Uterus (tissue), 4 donors: Measurements from ENCODE around the gene BBS7. TPM values are rescaled to one million over a fixed set of nuclear protein-coding genes. Genes with fewer than 3 reads are reported as not detected.

Experiments used
- DNase-seq, 2 donors: peaks; one replicate each; pipeline ENCODE4 v3.0.0-alpha.2; 2019 to 2020
- H3K27ac ChIP-seq, 2 donors: fragments of 200-600 bp; sonication (generic); 1 replicate in 1 of 2; 2 replicates in 1 of 2; pipeline ENCODE4 v1.5.1; 2016 to 2018
- H3K27me3 ChIP-seq, 2 donors: fragments of 200-600 bp; sonication (generic); one replicate each; pipeline ENCODE4 v1.5.1; 2018 to 2019; ENCODE audit warnings: control low read depth in 1 of 2
- H3K36me3 ChIP-seq, 2 donors: fragments of 200-600 bp; sonication (generic); one replicate each; pipeline ENCODE4 v1.5.1; 2019; ENCODE audit warnings: control low read depth in 1 of 2
- H3K4me1 ChIP-seq, 2 donors: fragments of 200-600 bp; sonication (generic); one replicate each; pipeline ENCODE4 v1.5.1; 2018 to 2019; ENCODE audit warnings: control low read depth in 1 of 2
- H3K4me3 ChIP-seq, 2 donors: fragments of 200-600 bp; sonication (generic); 1 replicate in 1 of 2; 2 replicates in 1 of 2; pipeline ENCODE4 v1.5.1; 2018 to 2019; ENCODE audit warnings: mild to moderate bottlenecking in 1 of 2
- H3K9me3 ChIP-seq, 2 donors: fragments of 200-600 bp; sonication (generic); one replicate each; pipeline ENCODE4 v1.5.1; 2019; ENCODE audit warnings: control low read depth in 1 of 2
- POLR2A ChIP-seq, 2 donors: fragments of 450-650 bp; IDR thresholded peaks; one replicate each; pipeline ENCODE4 v1.6.1; 2016; ENCODE audit warnings: antibody characterized with exemption in 2 of 2, mild to moderate bottlenecking in 1 of 2, moderate library complexity in 1 of 2
- intact Hi-C: fragments of 100-400 bp; cut with DNase I; formaldehyde crosslinking; loops from one replicate; pipeline ENCODE4 v1.15.1; 2023; ENCODE audit warnings: low total_unique reads
- total RNA-seq, 4 donors: library from RNA; depleted of rRNA in 3 of 4; stranded (reverse); fragments of >200 nt in 3 of 4; gene quantifications; one replicate each; pipeline versions ENCODE4 v1.1.0 to v1.2.4, GENCODE V29; 2014 to 2023
- TF ChIP-seq, protein P1 (sequence below), 4 experiments: fragments of 200-600 bp in 2 of 4; fragments of 450-650 bp in 2 of 4; sonication (generic) in 2 of 4; IDR thresholded peaks; one replicate each; pipeline ENCODE4 v1.5.1; 2016 to 2019; ENCODE audit warnings: antibody characterized with exemption in 4 of 4, mild to moderate bottlenecking in 2 of 4, moderate library complexity in 1 of 4
- donor health status: DM: yes; HTN: yes; CAD: no.

BBS7 gene
- total RNA-seq, 4 donors from 2014 or later, result 10.3 to 55.8 (median 35.2) TPM

- H3K27me3 ChIP-seq, result no peaks in the 10 kb centered on the region
- no peak for TF ChIP-seq POLR2A (IDR thresholded peaks at IDR 0.05)
- TF ChIP-seq, protein P1, sequence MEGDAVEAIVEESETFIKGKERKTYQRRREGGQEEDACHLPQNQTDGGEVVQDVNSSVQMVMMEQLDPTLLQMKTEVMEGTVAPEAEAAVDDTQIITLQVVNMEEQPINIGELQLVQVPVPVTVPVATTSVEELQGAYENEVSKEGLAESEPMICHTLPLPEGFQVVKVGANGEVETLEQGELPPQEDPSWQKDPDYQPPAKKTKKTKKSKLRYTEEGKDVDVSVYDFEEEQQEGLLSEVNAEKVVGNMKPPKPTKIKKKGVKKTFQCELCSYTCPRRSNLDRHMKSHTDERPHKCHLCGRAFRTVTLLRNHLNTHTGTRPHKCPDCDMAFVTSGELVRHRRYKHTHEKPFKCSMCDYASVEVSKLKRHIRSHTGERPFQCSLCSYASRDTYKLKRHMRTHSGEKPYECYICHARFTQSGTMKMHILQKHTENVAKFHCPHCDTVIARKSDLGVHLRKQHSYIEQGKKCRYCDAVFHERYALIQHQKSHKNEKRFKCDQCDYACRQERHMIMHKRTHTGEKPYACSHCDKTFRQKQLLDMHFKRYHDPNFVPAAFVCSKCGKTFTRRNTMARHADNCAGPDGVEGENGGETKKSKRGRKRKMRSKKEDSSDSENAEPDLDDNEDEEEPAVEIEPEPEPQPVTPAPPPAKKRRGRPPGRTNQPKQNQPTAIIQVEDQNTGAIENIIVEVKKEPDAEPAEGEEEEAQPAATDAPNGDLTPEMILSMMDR (IDR thresholded peaks at IDR 0.05), result no peak
- H3K36me3 ChIP-seq, result no peaks in the 10 kb centered on the region
- intact Hi-C loops, result no loop called here
- no peak overlapping the region for H3K4me3 ChIP-seq
- H3K9me3 ChIP-seq, result no peaks in the 10 kb centered on the region
- peaks cover 0 to 5% of the 10 kb centered on the region in 2 donors for H3K4me1 ChIP-seq
- no peak overlapping the region for H3K27ac ChIP-seq
- DNase-seq, result no peak
These were observed 71.0 kb downstream of the BBS7 start for GRCh38 chr4:121799208-121799823.

- intact Hi-C loops, result no loop called here
- Histone ChIP-seq H3K27ac (no peak overlapping the region), H3K36me3 (no peaks in the 10 kb centered on the region), H3K4me3 (no peak overlapping the region), H3K27me3 (no peaks in the 10 kb centered on the region), H3K4me1 (no peaks in the 10 kb centered on the region), H3K9me3 (no peaks in the 10 kb centered on the region)
- no peak for DNase-seq
- TF ChIP-seq, protein P1 (IDR thresholded peaks at IDR 0.05), result no peak
- TF ChIP-seq POLR2A (IDR thresholded peaks at IDR 0.05), result no peak
These were observed 74.0 kb downstream of the BBS7 start for GRCh38 chr4:121796283-121796682.

GRCh38 chr4:121794505-121795188, 75.6 kb downstream of the BBS7 start:
- Histone ChIP-seq H3K4me3 (no peak overlapping the region), H3K9me3 (no peaks in the 10 kb centered on the region), H3K27me3 (no peaks in the 10 kb centered on the region), H3K27ac (no peak overlapping the region), H3K4me1 (no peaks in the 10 kb centered on the region), H3K36me3 (no peaks in the 10 kb centered on the region)
- intact Hi-C loops, result no loop called here
- TF ChIP-seq, protein P1 (IDR thresholded peaks at IDR 0.05), result no peak
- TF ChIP-seq POLR2A (IDR thresholded peaks at IDR 0.05), result no peak
- DNase-seq, result no peak

- TF ChIP-seq POLR2A (IDR thresholded peaks at IDR 0.05), result no peak
- TF ChIP-seq, protein P1 (IDR thresholded peaks at IDR 0.05), result no peak
- DNase-seq, result no peak
- H3K36me3 ChIP-seq, result no peaks in the 10 kb centered on the region
- intact Hi-C loops, result no loop called here
- H3K4me3 ChIP-seq, result no peak overlapping the region
- H3K27ac ChIP-seq, result no peak overlapping the region
- no peaks in the 10 kb centered on the region for H3K27me3 ChIP-seq
- H3K4me1 ChIP-seq, result no peaks in the 10 kb centered on the region
- no peaks in the 10 kb centered on the region for H3K9me3 ChIP-seq
These were observed 77.3 kb downstream of the BBS7 start for GRCh38 chr4:121792966-121793365.

- H3K27me3 ChIP-seq, result no peaks in the 10 kb centered on the region
These were observed 78.8 kb downstream of the BBS7 start for GRCh38 chr4:121791481-121791880.

More at GRCh38 chr4:121791481-121791880, 78.8 kb downstream of the BBS7 start:
- TF ChIP-seq POLR2A (IDR thresholded peaks at IDR 0.05), result no peak
- TF ChIP-seq, protein P1 (IDR thresholded peaks at IDR 0.05), result no peak
- Histone ChIP-seq H3K9me3 (no peaks in the 10 kb centered on the region), H3K36me3 (no peaks in the 10 kb centered on the region), H3K27ac (no peak overlapping the region), H3K4me1 (no peaks in the 10 kb centered on the region), H3K4me3 (no peak overlapping the region)
- DNase-seq, result no peak
- intact Hi-C loops, result no loop called here
